Measurements from ENCODE around the gene KIFC3. TPM values are rescaled to one million over a fixed set of nuclear protein-coding genes. Genes with fewer than 3 reads are reported as not detected.
"Not testable (repeated sequence)": the region's sequence is repeated elsewhere in the genome, so short reads cannot be mapped to it uniquely, and the experiment has no call there.

KIFC3 gene
- total RNA-seq, 1 donor from 2014 or later: 27.6 TPM

DNA sequence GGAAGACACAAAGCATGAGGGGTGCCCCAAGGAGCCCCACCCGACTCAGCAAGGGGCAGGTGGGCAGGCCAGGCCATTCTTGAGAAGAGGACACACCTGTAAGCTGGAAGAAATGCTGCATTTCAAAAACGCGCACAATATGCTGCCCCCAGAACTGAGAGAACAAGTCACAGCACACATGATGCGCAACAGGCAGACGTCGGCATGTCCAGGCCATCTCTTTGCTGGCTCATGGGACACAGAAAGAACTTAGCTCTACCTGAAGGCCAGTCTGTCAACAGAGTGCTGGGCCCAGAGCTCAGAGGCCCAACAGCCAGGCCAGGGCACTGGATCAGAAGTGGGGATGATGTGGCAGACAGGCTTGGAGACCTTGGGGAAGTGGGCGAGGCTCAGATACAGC, 18.0 kb downstream of the KIFC3 start:
- H3K36me3 Mint-ChIP-seq (ENCODE audit: insufficient read depth): peaks cover 8% of the 10 kb centered on the region
- DNase-seq (ENCODE audit: low spot score, unreplicated experiment): no peak
- H3K4me3 Mint-ChIP-seq (ENCODE audit: low read depth): no peak overlapping the region
- H3K27ac Mint-ChIP-seq: no peak overlapping the region
- no peaks in the 10 kb centered on the region for H3K9me3 Mint-ChIP-seq (ENCODE audit: low read depth)
- TF ChIP-seq, protein P1, sequence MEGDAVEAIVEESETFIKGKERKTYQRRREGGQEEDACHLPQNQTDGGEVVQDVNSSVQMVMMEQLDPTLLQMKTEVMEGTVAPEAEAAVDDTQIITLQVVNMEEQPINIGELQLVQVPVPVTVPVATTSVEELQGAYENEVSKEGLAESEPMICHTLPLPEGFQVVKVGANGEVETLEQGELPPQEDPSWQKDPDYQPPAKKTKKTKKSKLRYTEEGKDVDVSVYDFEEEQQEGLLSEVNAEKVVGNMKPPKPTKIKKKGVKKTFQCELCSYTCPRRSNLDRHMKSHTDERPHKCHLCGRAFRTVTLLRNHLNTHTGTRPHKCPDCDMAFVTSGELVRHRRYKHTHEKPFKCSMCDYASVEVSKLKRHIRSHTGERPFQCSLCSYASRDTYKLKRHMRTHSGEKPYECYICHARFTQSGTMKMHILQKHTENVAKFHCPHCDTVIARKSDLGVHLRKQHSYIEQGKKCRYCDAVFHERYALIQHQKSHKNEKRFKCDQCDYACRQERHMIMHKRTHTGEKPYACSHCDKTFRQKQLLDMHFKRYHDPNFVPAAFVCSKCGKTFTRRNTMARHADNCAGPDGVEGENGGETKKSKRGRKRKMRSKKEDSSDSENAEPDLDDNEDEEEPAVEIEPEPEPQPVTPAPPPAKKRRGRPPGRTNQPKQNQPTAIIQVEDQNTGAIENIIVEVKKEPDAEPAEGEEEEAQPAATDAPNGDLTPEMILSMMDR (IDR thresholded peaks at IDR 0.05; ENCODE audit: unreplicated experiment): no peak
- peaks cover 3% of the 10 kb centered on the region for H3K27me3 Mint-ChIP-seq
- no peaks in the 10 kb centered on the region for H3K4me1 Mint-ChIP-seq (ENCODE audit: low read depth)

DNA sequence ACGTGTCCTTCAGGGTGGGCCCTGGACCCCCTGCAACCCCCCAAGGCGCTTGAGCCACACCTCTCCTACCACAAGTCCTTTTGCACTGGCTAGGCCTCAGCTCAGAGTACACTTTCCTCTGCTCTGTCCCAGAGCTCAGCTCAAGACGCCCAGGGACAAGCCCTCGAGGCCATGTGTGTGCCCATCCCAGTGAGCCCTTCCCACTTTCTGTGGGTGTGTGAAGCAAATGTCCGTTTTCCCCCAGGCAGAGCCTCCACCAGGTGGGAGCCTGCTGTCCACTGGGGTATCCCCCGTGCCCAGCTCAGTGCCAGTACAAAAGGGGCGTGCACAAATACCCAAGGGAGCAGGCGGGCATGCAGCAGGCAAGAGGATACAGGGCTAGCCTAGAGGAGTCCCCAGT, 18.4 kb downstream of the KIFC3 start:
- Mint-ChIP-seq H3K4me1 (ENCODE audit: low read depth) (no peaks in the 10 kb centered on the region), H3K36me3 (ENCODE audit: insufficient read depth) (peaks cover 10% of the 10 kb centered on the region), H3K27me3 (peaks cover 3% of the 10 kb centered on the region), H3K27ac (no peak overlapping the region), H3K4me3 (ENCODE audit: low read depth) (no peak overlapping the region), H3K9me3 (ENCODE audit: low read depth) (no peaks in the 10 kb centered on the region)
- TF ChIP-seq, protein P1 (IDR thresholded peaks at IDR 0.05; ENCODE audit: unreplicated experiment): no peak
- DNase-seq (ENCODE audit: low spot score, unreplicated experiment): no peak

DNA sequence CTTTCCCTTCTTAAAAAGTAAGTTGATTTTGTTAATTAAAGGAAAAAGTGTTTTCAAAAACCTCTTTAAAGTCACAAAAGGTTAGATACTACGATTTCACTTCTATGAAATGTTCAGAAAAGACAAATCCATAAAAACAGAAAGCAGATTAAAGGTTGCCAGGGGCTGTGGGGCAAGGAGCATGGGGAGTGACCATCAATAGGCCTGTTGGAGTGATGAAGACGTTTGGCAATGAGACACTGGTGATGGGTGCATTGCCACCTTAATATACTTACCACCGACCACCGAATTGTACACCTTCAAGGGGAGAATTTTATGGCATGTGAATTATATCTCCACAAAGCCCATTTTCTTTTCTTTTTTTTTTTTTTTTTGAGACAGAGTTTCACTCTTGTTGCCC, 19.2 kb downstream of the KIFC3 start:
- no peak overlapping the region for H3K4me3 Mint-ChIP-seq (ENCODE audit: low read depth)
- H3K4me1 Mint-ChIP-seq (ENCODE audit: low read depth): no peaks in the 10 kb centered on the region

DNA sequence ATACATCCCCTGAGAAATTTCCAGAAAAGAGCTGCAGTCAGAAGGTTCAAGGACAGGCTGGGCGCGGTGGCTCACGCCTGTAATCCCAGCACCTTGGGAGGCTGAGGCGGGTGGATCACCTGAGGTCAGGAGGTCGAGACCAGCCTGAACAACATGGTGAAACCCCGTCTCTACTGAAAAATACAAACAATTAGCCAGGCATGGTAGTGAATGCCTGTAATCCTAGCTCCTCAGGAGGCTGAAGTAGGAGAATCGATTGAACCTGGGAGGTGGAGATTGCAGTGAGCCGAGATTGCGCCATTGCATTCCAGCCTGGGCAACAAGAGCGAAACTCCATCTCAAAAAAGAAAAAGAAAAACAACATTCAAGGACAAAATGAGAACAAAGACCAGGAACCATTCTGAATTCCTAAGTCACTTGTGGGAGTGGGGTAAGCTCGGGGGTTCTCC, 19.7 kb downstream of the KIFC3 start:
- Mint-ChIP-seq H3K36me3 (ENCODE audit: insufficient read depth) (peaks cover 15% of the 10 kb centered on the region), H3K27ac (peak overlapping the region; percentile 75)
- not testable (repeated sequence) for H3K4me3 Mint-ChIP-seq (ENCODE audit: low read depth); DNase-seq (ENCODE audit: low spot score, unreplicated experiment); H3K4me1 Mint-ChIP-seq (ENCODE audit: low read depth); H3K27me3 Mint-ChIP-seq; H3K9me3 Mint-ChIP-seq (ENCODE audit: low read depth)

More for the DNA sequence above, 19.2 kb downstream of the KIFC3 start:
- no peak for DNase-seq (ENCODE audit: low spot score, unreplicated experiment)
- Mint-ChIP-seq H3K27me3 (peaks cover 3% of the 10 kb centered on the region), H3K9me3 (ENCODE audit: low read depth) (no peaks in the 10 kb centered on the region), H3K27ac (peak overlapping the region; percentile 75), H3K36me3 (ENCODE audit: insufficient read depth) (peaks cover 15% of the 10 kb centered on the region)
- TF ChIP-seq, protein P1 (IDR thresholded peaks at IDR 0.05; ENCODE audit: unreplicated experiment): no peak

DNA sequence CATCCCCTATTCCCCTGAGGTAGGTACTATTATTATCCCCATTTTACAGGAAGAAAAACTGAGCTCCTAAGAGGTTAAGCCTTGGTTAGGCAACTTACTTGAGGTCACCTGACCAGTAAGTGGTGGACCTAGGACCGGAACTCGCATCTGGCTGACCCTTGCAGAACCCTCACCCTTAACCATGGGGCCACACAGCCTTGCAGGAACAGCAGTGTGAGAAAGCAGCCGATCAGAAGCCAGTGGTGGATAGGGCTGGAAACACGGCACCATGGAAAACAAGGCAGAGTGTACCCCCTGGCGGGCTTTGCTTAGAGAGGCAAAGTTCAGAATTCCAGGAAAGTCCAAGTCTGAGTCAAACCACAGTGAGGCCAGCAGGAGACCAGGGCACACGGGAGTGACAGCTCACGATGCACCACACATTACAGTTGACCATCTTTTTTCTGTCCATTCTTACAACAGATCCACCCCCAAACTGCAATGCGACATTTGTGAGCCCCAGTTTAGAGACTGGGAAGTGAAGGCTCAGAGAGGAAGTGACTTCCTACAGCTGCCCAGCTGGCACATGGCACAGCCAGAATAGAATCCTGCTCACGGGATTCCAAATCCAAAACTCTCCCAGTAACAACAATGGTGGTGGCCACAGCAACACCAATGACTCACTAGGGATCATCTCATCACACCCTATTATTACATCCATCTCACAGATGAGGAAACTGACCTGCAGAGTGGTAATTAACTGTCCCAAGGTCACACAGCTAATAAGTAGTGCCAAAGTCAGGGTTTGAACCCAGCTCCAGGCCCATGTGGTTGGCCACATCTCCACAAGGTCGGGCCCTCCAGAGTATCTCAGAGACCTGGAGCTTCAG, 20.3 kb downstream of the KIFC3 start:
- H3K27ac Mint-ChIP-seq: peak overlapping the region; percentile 25

More for the DNA sequence above, 20.3 kb downstream of the KIFC3 start:
- DNase-seq (ENCODE audit: low spot score, unreplicated experiment): no peak
- Mint-ChIP-seq H3K9me3 (ENCODE audit: low read depth) (no peaks in the 10 kb centered on the region), H3K4me3 (ENCODE audit: low read depth) (no peak overlapping the region), H3K27me3 (peaks cover 3% of the 10 kb centered on the region), H3K36me3 (ENCODE audit: insufficient read depth) (peaks cover 14% of the 10 kb centered on the region), H3K4me1 (ENCODE audit: low read depth) (no peaks in the 10 kb centered on the region)
- TF ChIP-seq, protein P1 (IDR thresholded peaks at IDR 0.05; ENCODE audit: unreplicated experiment): no peak
